PFSK-1 (cell line): Measurements from ENCODE around the gene VCP.

Source experiments
- FOXP2 ChIP-seq: optimal IDR thresholded peaks from 2 replicates; pipeline ENCODE3; 2011; ENCODE audit warnings: borderline replicate concordance, control low read depth, inconsistent platforms; ENCODE audit not compliant: insufficient read depth; ENCODE audit errors: extremely low read length, extremely low read depth
- POLR2AphosphoS5 ChIP-seq: IDR thresholded peaks from 2 replicates; pipeline ENCODE4 v1.6.1; 2012; ENCODE audit warnings: low read depth, mild to moderate bottlenecking, control low read depth, low read length, moderate library complexity
- SIN3A ChIP-seq: IDR thresholded peaks from 2 replicates; pipeline ENCODE4 v1.6.1; 2012; ENCODE audit warnings: mild to moderate bottlenecking, low read length, moderate library complexity, borderline replicate concordance; ENCODE audit not compliant: insufficient read depth
- TAF1 ChIP-seq: IDR thresholded peaks from 2 replicates; pipeline ENCODE4 v1.6.1; 2012; ENCODE audit warnings: low read length, control low read depth, borderline replicate concordance; ENCODE audit not compliant: insufficient read depth
- TF ChIP-seq, protein P1 (sequence below), 2 experiments: IDR thresholded peaks; 2 replicates each; pipeline versions ENCODE4 v1.6.1 to v1.8.0; 2011 to 2012; ENCODE audit warnings: low read depth in 2 of 2, low read length in 2 of 2, control low read depth in 1 of 2, inconsistent platforms in 1 of 2, mild to moderate bottlenecking in 1 of 2, moderate library complexity in 1 of 2; ENCODE audit not compliant: insufficient read depth in 1 of 2

DNA sequence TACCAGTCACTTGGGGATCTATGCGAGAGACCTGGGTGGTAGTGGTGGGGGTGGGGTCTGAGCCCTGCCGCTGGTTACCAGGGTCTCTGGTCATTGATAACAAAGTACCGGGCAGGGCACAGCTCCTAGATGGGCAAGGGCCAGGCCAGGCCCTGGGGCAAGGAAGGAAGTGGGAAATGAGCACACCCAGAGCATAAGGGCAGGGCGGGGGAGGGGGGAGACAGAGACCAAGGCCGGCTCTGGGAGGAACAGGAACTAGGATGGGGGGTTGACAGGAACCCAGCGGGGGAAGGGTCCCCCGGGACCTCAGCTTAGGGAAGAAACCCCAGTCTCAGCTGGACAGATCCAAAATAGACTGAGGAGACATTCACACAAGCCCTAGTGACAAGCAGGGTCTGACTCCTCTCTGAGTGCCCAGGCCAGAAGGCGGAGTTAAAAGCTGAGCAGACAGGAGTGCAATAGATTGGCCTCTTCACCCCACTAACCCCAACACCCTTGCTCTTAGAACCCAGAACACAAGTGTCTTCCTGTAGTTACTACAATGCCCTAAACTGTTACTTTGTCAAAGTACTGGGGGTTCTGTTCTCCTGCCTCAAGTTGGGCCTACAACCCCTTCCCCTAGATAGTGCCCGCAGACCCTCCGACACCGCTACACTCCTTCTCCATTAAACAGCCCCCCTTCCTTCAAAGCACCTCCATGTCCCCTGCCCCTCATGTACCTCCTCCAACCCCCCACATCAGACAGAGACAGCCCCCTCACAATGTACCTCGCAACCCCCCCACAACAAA lies 42.6 kb upstream of the VCP start:
- TF ChIP-seq POLR2AphosphoS5 (no peak), SIN3A (no peak), TAF1 (no peak), FOXP2 (no peak)
- TF ChIP-seq, protein P1, sequence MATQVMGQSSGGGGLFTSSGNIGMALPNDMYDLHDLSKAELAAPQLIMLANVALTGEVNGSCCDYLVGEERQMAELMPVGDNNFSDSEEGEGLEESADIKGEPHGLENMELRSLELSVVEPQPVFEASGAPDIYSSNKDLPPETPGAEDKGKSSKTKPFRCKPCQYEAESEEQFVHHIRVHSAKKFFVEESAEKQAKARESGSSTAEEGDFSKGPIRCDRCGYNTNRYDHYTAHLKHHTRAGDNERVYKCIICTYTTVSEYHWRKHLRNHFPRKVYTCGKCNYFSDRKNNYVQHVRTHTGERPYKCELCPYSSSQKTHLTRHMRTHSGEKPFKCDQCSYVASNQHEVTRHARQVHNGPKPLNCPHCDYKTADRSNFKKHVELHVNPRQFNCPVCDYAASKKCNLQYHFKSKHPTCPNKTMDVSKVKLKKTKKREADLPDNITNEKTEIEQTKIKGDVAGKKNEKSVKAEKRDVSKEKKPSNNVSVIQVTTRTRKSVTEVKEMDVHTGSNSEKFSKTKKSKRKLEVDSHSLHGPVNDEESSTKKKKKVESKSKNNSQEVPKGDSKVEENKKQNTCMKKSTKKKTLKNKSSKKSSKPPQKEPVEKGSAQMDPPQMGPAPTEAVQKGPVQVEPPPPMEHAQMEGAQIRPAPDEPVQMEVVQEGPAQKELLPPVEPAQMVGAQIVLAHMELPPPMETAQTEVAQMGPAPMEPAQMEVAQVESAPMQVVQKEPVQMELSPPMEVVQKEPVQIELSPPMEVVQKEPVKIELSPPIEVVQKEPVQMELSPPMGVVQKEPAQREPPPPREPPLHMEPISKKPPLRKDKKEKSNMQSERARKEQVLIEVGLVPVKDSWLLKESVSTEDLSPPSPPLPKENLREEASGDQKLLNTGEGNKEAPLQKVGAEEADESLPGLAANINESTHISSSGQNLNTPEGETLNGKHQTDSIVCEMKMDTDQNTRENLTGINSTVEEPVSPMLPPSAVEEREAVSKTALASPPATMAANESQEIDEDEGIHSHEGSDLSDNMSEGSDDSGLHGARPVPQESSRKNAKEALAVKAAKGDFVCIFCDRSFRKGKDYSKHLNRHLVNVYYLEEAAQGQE (IDR thresholded peaks at IDR 0.05; ENCODE audit: insufficient read depth in 1 of 2, low read depth in 2 of 2, low read length in 2 of 2): 0 out of 4 replicates have a peak, but pooled peaks of 1 of the 2 experiments have one; percentile 27
